HG03103 (cell line): Measurements from ENCODE around the gene ARHGEF6.

Experiments
- ATAC-seq: cut with Tn5 transposase; IDR thresholded peaks from one replicate; pipeline ENCODE4 v1.9.1; 2021; ENCODE audit warnings: low read depth; ENCODE audit not compliant: unreplicated experiment

Gene ARHGEF6

DNA sequence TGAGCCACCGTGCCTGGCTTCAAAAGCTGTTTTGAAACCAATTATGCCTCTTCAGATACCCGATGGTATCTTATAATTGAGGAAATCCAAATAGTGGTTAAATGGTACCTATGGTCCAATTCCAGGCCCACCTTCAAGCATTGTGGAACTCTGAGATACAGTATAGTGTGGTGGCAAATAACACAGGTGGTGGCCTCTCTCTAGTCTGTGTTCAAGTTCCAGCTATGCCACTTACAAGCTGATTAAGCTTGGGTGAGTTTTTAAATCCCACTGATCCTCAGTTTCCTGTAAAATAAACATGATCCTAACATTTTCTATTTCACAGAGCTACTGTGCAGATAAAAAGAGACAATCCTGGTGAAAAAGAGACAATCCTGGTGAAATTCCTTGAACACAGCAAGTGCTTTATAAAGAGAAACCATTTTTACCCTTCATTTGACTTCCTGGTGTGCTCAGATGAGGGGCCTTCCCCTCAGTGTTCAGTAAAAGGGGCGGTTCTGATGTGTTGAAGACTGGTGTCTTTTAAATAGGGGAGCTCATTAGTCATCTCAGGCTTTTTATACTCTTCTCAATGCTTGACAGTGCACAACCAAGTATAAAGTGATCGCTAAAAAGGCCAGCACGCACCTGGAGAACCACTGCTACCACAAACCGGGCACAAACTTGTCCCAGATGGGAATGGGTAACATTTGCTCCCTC lies 163.6 kb downstream of the ARHGEF6 start:
- peak; percentile 96 for ATAC-seq
